ENCODE measurements around the gene GALNT7. TPM values are rescaled to one million over a fixed set of nuclear protein-coding genes. Genes with fewer than 3 reads are reported as not detected.
A peak's percentile ranks its signal among the peaks of the same experiment; 100 is the strongest.

The GALNT7 gene
- total and polyA plus RNA-seq, 2 of the 13 experiments (the other 11 are each of a cell fraction or from before 2014, with no cell fraction given), result 0.08 to 0.13 TPM

DNA sequence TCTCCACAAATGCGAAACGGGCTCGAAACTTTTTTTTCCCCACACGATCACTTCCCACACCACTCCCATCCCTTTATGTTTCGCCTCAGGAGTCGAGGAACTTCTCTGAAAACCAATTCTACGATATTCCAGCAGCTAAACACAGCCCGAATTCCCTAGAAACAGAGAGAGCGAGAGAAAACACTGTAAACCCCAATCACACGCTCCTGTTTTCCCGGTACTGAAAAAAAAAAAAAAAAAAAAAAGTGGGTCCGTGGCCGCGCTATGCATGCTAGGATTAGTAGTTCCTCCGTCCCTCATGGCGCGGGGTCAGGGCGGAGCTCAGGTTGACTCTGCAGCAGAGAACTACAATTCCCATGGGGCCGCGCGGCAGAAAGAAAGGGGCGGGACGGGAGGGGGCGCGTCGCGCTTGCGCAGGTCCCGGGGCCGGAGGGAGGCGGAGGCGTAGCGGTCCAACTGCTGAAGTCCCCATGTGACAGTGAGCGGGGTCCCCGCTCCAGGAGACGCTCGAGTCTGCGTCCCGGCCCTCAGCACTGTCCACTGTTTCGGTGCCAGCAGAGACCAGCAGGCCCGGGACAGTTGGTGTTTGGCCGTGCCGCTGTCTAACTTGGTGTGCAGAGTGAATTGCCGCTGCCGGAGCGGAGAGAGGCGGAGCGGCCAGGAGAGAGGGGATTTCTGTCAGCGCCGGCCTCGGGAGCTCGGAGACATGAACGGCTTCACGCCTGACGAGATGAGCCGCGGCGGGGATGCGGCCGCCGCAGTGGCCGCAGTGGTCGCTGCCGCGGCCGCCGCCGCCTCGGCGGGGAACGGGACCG, 202.1 kb downstream of the GALNT7 start, which contains the start of gene SAP30 (continued):
- TF ChIP-seq ZNF263 (CRISPR knock-in tag; IDR thresholded peaks at IDR 0.05) (no peak; the same call in 1 of the 2 replicates), STAT5B (CRISPR knock-in tag; IDR thresholded peaks at IDR 0.05) (no peak), FOSL1 (CRISPR knock-in tag; IDR thresholded peaks at IDR 0.05; ENCODE audit: borderline replicate concordance) (no peak), TAF1 (CRISPR knock-in tag; IDR thresholded peaks at IDR 0.05) (peak; percentile 87), NFKBIZ (CRISPR knock-in tag; IDR thresholded peaks at IDR 0.05) (0 out of 2 replicates have a peak, but pooled peaks have one; percentile 61), AGO1 (IDR thresholded peaks at IDR 0.05; ENCODE audit: low read depth, low read length, poor library complexity, severe bottlenecking) (peak; percentile 55), SUZ12 (IDR thresholded peaks at IDR 0.05; ENCODE audit: low read depth, low read length) (peak; percentile 77), ZNF451 (CRISPR knock-in tag; IDR thresholded peaks at IDR 0.05) (0 out of 2 replicates have a peak, but pooled peaks have one; percentile 50), ZNF253 (CRISPR knock-in tag; IDR thresholded peaks at IDR 0.05; ENCODE audit: borderline replicate concordance) (no peak), ELF1 (CRISPR knock-in tag; IDR thresholded peaks at IDR 0.05) (peak; percentile 30; the same call in 1 of the 2 replicates), ZFP36 (IDR thresholded peaks at IDR 0.05; ENCODE audit: borderline replicate concordance, low read depth, low read length, partially characterized antibody) (no peak), EEA1 (CRISPR knock-in tag; IDR thresholded peaks at IDR 0.05; ENCODE audit: borderline replicate concordance) (no peak), E2F5 (CRISPR knock-in tag; conservative IDR thresholded peaks at IDR 0.05) (no peak), KLF9 (CRISPR knock-in tag; IDR thresholded peaks at IDR 0.05; ENCODE audit: low read depth) (0 out of 2 replicates have a peak, but pooled peaks have one; percentile 39), CBX1 (IDR thresholded peaks at IDR 0.05; ENCODE audit: low read depth) (no peak), TARDBP (CRISPR knock-in tag; IDR thresholded peaks at IDR 0.05) (peak; percentile 38; the same call in 1 of the 2 replicates), AGO2 (optimal IDR thresholded peaks at IDR 0.05; ENCODE audit: low read depth, low read length) (peak; percentile 28), ZNF138 (CRISPR knock-in tag; IDR thresholded peaks at IDR 0.05; ENCODE audit: low read depth) (peak; percentile 84; the same call in 1 of the 2 replicates), U2AF2 (IDR thresholded peaks at IDR 0.05; ENCODE audit: low read depth, low read length) (no peak)
- TF ChIP-seq, protein P1, sequence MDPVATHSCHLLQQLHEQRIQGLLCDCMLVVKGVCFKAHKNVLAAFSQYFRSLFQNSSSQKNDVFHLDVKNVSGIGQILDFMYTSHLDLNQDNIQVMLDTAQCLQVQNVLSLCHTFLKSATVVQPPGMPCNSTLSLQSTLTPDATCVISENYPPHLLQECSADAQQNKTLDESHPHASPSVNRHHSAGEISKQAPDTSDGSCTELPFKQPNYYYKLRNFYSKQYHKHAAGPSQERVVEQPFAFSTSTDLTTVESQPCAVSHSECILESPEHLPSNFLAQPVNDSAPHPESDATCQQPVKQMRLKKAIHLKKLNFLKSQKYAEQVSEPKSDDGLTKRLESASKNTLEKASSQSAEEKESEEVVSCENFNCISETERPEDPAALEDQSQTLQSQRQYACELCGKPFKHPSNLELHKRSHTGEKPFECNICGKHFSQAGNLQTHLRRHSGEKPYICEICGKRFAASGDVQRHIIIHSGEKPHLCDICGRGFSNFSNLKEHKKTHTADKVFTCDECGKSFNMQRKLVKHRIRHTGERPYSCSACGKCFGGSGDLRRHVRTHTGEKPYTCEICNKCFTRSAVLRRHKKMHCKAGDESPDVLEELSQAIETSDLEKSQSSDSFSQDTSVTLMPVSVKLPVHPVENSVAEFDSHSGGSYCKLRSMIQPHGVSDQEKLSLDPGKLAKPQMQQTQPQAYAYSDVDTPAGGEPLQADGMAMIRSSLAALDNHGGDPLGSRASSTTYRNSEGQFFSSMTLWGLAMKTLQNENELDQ (CRISPR knock-in tag; IDR thresholded peaks at IDR 0.05; ENCODE audit: borderline replicate concordance), result no peak
- TF ChIP-seq, protein P2, sequence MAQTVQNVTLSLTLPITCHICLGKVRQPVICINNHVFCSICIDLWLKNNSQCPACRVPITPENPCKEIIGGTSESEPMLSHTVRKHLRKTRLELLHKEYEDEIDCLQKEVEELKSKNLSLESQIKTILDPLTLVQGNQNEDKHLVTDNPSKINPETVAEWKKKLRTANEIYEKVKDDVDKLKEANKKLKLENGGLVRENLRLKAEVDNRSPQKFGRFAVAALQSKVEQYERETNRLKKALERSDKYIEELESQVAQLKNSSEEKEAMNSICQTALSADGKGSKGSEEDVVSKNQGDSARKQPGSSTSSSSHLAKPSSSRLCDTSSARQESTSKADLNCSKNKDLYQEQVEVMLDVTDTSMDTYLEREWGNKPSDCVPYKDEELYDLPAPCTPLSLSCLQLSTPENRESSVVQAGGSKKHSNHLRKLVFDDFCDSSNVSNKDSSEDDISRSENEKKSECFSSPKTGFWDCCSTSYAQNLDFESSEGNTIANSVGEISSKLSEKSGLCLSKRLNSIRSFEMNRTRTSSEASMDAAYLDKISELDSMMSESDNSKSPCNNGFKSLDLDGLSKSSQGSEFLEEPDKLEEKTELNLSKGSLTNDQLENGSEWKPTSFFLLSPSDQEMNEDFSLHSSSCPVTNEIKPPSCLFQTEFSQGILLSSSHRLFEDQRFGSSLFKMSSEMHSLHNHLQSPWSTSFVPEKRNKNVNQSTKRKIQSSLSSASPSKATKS (CRISPR knock-in tag; IDR thresholded peaks at IDR 0.05), result no peak
- TF ChIP-seq, protein P3, sequence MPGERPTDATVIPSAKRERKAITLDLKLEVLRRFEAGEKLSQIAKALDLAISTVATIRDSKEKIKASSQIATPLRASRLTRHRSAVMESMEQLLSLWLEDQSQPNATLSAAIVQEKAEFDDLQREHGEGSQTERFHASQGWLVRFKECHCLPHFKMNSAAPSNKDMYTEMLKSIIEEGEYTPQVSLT (CRISPR knock-in tag; IDR thresholded peaks at IDR 0.05; ENCODE audit: borderline replicate concordance, low read depth), result no peak

Data from HepG2 (cell line).